GM20431 (cell line): ENCODE results near the gene RPF1.

ENCODE experiments used
- in situ Hi-C: fragments of 300-500 bp; cut with MseI, MboI; formaldehyde crosslinking; loops from one replicate; pipeline ENCODE4 v1.15.0; 2020; ENCODE audit warnings: low sequenced_read_pairs; ENCODE audit not compliant: unreplicated experiment

The RPF1 gene

DNA sequence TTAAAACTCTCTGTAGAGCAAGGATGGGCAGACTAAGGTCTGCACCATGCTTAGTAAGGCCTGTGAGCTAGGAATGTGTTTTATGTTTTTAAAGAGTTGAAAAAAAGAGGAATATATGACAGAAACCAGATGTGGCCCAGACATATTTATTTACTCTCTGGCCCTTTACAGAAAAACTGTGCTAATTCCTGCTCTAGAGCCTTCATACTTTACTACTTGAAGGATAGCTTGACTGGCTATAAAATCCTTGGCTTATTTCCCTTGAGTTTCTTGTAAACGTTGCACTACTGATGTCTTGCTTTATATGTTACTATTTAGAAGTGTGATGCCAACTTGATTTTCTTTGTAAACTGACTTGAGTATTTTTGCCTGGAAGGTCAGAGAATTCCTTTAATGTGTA lies 61.7 kb downstream of the RPF1 start:
- in situ Hi-C loops: no loop called here

DNA sequence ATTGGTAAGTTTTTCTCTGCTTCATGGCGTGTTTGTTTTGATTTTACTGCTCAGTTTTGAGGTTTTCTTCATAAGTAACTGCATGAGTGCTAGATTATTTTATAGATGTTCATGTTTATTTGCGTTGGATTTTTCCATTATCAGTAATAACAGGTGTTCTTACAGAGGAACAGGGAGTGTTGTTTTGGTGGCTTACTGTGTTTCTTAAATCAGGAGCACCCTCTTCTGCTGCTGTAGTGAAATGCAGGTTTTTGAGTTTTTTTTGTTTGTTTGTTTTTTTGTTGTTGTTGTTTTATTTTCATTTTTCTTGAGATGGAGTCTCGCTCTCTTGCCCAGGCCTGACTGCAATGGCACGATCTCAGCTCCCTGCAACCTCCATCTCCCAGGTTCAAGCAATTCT lies 62.6 kb downstream of the RPF1 start:
- in situ Hi-C loops: no loop called here
